OCI-LY1 (cell line): ENCODE measurements around the gene KCNH2.

Source experiments
- CTCF ChIP-seq: fragments of 200-600 bp; sonication (generic), shearing (Covaris generic); IDR thresholded peaks from 2 replicates; pipeline ENCODE4 v1.5.1; 2017; ENCODE audit warnings: mild to moderate bottlenecking, antibody characterized with exemption, low read length, moderate library complexity, mixed read lengths
- EZH2 ChIP-seq: fragments of 200-600 bp; sonication (generic), shearing (Covaris generic); IDR thresholded peaks from 2 replicates; pipeline ENCODE4 v1.8.0; 2017; ENCODE audit warnings: borderline replicate concordance, mixed run types, mild to moderate bottlenecking, antibody characterized with exemption, low read length, moderate library complexity, mixed read lengths

DNA sequence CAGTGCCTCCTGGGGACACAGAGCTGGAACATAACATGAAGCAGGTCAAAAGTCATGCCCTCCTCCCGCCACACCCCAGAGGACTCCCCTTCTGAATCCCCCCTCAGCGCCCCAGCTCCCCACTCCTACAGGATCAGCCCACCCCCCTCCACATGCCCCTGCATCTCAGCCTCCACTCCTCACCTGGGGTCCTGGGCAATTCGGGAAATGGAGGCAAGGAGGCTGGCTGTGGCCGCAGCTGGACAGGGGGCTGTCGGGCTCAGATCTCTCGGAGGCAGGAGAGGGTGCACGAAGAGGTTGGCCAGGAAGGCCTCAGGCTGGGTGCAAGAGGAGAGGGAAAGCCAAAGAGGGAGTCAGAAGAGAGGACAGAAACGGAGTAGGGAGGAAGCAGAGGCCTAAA is 38.4 kb upstream of the KCNH2 start:
- TF ChIP-seq CTCF (no peak), EZH2 (no peak)
